Stimulated activated CD4-positive, alpha-beta T cell treated with anti-CD3 and anti-CD28 coated beads, Interleukin-2, amount 100 ng/mL, for 48 hours (primary cell): ENCODE results near the gene RRP9.

ENCODE experiments used
- DNase-seq, 2 donors: peaks; one replicate each; pipeline ENCODE4 v3.0.0-alpha.2; 2020

The RRP9 gene

GRCh38 chr3:51970606-51971300 is 29.0 kb upstream of the RRP9 start:
- no peak for DNase-seq

- DNase-seq: no peak
Measured at GRCh38 chr3:51969841-51970240, 28.1 kb upstream of the RRP9 start.

GRCh38 chr3:51968883-51969678 is 27.4 kb upstream of the RRP9 start:
- DNase-seq: no peak

GRCh38 chr3:51968170-51968775 is 26.6 kb upstream of the RRP9 start:
- no peak for DNase-seq

GRCh38 chr3:51967384-51968169 is 25.9 kb upstream of the RRP9 start, which contains the start of gene PCBP4:
Gene PCBP4 (minus strand): TSS chr3:51967454. CDS start chr3:51961240, 6,214 bp downstream.
- DNase-seq: peak in 1 of 2 donors; percentile 35

GRCh38 chr3:51966922-51967383 is 25.2 kb upstream of the RRP9 start:
- DNase-seq: no peak

GRCh38 chr3:51966486-51966885 is 24.8 kb upstream of the RRP9 start:
- no peak for DNase-seq

- DNase-seq: no peak
Measured at GRCh38 chr3:51966016-51966415, 24.3 kb upstream of the RRP9 start.

GRCh38 chr3:51964521-51964920 is 22.8 kb upstream of the RRP9 start:
- DNase-seq: no peak

GRCh38 chr3:51963951-51964451 is 22.3 kb upstream of the RRP9 start:
- DNase-seq: no peak

- no peak for DNase-seq
Measured at GRCh38 chr3:51962854-51963530, 21.3 kb upstream of the RRP9 start.

- DNase-seq: no peak
Measured at GRCh38 chr3:51961602-51962569, 20.2 kb upstream of the RRP9 start.

GRCh38 chr3:51961011-51961410 is 19.3 kb upstream of the RRP9 start:
- no peak for DNase-seq

- DNase-seq: no peak
Measured at GRCh38 chr3:51960386-51960785, 18.7 kb upstream of the RRP9 start.

GRCh38 chr3:51959651-51960050 is 17.9 kb upstream of the RRP9 start:
- no peak for DNase-seq

GRCh38 chr3:51958603-51959521 is 17.2 kb upstream of the RRP9 start:
- DNase-seq: no peak

- no peak for DNase-seq
Measured at GRCh38 chr3:51957520-51958205, 16.0 kb upstream of the RRP9 start.

GRCh38 chr3:51955893-51956770 is 14.4 kb upstream of the RRP9 start:
- peak in 1 of 2 donors; percentile 36 for DNase-seq
